Activated gamma-delta T cell (primary cell): ENCODE measurements around the gene STARD10.
A peak's percentile ranks its signal among the peaks of the same experiment; 100 is the strongest.

Source experiments
- DNase-seq: peaks from one replicate; lab custom pipeline; 2025; lab: John Stamatoyannopoulos, UW

STARD10 gene

GRCh38 chr11:72744474-72744873 lies 49.4 kb downstream of the STARD10 start:
- no peak for DNase-seq

- DNase-seq: no peak
Measured at GRCh38 chr11:72743321-72744221, 50.3 kb downstream of the STARD10 start.

GRCh38 chr11:72742513-72743320 lies 51.1 kb downstream of the STARD10 start:
- DNase-seq: no peak

GRCh38 chr11:72741849-72742512 lies 51.9 kb downstream of the STARD10 start:
- no peak for DNase-seq

GRCh38 chr11:72741429-72741833 lies 52.4 kb downstream of the STARD10 start:
- no peak for DNase-seq

- no peak for DNase-seq
Measured at GRCh38 chr11:72740562-72741428, 53.1 kb downstream of the STARD10 start.

GRCh38 chr11:72740060-72740424 lies 53.8 kb downstream of the STARD10 start:
- no peak for DNase-seq

GRCh38 chr11:72739240-72740059 lies 54.4 kb downstream of the STARD10 start:
- no peak for DNase-seq

- no peak for DNase-seq
Measured at GRCh38 chr11:72738199-72739141, 55.4 kb downstream of the STARD10 start.

GRCh38 chr11:72737336-72737735 lies 56.5 kb downstream of the STARD10 start:
- no peak for DNase-seq

GRCh38 chr11:72736452-72737069 lies 57.3 kb downstream of the STARD10 start:
- peak; percentile 42 for DNase-seq

GRCh38 chr11:72735495-72736027 lies 58.3 kb downstream of the STARD10 start:
- no peak for DNase-seq

GRCh38 chr11:72732329-72732728 lies 61.5 kb downstream of the STARD10 start:
- no peak for DNase-seq

GRCh38 chr11:72730737-72731136 lies 63.1 kb downstream of the STARD10 start:
- DNase-seq: no peak

GRCh38 chr11:72730243-72730642 lies 63.6 kb downstream of the STARD10 start:
- no peak for DNase-seq

GRCh38 chr11:72727521-72727920 lies 66.3 kb downstream of the STARD10 start:
- DNase-seq: no peak

GRCh38 chr11:72726266-72727220 lies 67.3 kb downstream of the STARD10 start:
- no peak for DNase-seq

GRCh38 chr11:72725724-72726028 lies 68.2 kb downstream of the STARD10 start:
- no peak for DNase-seq
